Embryonic facial prominence (tissue), 1 donor: ENCODE data around the gene DRC7.

ENCODE experiments used
- DNase-seq: peaks from one replicate; pipeline ENCODE4 v3.0.0-alpha.2; 2016; ENCODE audit errors: extremely low spot score

The DRC7 gene, protein sequence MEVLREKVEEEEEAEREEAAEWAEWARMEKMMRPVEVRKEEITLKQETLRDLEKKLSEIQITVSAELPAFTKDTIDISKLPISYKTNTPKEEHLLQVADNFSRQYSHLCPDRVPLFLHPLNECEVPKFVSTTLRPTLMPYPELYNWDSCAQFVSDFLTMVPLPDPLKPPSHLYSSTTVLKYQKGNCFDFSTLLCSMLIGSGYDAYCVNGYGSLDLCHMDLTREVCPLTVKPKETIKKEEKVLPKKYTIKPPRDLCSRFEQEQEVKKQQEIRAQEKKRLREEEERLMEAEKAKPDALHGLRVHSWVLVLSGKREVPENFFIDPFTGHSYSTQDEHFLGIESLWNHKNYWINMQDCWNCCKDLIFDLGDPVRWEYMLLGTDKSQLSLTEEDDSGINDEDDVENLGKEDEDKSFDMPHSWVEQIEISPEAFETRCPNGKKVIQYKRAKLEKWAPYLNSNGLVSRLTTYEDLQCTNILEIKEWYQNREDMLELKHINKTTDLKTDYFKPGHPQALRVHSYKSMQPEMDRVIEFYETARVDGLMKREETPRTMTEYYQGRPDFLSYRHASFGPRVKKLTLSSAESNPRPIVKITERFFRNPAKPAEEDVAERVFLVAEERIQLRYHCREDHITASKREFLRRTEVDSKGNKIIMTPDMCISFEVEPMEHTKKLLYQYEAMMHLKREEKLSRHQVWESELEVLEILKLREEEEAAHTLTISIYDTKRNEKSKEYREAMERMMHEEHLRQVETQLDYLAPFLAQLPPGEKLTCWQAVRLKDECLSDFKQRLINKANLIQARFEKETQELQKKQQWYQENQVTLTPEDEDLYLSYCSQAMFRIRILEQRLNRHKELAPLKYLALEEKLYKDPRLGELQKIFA

DNA sequence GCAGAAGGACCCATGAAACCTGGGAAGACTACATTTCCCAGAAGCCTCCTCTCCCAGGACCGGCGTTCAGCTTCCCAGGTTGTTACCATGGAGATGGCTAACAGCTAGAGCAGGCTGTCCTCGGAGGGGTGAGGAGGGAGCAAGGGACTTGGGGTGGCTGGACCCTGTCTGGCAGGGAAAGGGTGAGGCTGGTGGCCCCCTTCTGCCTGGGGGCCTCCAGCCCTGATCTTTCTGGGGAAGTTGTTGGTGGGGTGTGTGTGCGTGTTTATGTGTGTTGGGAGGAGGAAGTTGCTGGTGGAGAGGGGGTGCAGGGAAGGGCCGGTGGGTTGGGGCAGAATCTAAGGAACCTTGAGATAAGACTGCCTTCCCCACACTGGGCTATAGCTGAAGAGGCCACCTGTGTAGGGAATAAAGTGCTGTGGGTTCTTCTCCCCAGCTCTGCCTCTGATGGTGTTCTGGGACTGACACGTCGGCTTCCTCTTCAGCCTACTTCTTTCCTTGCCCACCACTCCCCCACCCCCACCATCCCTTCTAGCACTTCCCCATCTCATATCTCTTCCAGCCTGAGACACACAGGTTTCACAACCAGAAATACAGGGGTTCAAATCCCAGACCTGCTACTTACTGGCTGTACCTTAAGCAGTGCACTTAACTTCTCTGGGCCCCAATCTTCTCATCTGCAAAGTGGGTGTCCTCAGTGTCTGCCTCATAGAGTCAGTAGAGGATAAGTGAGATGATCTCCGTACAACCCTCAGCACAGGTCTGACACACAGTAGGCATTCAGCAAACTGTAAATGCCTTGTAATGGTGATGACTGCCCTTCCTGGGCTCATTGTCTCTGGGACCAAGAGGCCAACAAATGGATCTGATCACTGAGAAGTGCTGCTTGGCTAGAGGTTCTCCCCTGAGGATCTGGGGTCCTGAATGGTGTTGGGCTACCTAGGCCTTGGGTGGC, at the start of gene DRC7:
Gene DRC7 (plus strand): TSS at position 82 of the 955 bp plus-strand sequence. CDS start 3,144 bp downstream, outside the sequence.
- DNase-seq, result peak; percentile 36

DNA sequence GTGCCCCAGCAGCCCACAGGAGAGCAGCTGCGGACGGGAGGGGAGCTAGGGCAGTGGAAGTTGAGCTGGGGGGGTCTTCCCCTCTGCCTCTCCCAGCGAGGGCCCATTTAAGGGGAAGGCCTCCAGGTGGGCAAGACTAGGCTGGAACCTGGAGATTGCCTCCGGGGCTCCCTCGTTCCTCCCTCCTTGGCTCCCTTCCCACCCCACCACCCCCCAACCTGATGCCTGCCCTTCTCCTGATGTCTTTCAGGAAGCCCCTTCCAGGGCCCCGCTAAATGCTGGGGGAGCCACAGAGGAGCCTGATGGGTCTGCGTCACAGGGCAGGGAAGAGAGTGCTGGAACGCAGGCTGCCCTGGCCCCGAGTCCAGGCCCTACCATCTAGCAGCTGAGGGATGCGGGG, 49.4 kb upstream of the DRC7 start:
- no peak for DNase-seq

DNA sequence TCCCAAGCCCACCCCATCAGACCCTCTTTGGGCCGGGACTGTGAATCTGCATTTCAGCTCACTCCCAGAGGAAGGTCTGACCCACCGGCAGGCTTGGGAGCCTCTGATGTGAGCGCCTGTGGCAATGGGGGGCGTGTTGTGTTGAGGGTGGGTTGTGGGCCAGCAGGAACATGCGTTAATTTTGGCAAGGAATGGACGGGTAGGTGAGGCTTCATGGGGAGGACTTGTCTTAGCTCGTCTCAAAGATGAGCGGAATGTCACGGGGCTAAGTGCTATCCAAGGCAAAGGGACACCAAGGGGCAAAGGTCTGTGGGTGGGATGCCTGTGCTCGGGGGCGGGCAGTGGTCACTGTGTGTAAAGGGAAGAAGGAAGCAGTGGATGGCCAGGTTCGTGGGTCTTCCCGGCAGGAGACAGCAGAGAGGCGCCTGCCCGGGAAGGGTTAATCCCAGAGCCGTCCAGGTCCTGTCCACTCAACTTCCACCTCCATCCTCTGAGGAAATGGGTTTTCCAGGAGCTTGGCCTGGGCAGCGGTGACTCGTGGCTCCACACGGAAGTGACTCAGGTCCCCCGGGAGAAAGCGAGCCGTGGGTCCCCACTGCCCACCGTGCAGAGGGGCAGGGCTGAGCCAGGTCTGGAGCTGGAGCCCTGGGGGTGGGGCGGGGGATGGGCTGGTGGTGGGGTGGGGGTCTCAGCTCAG, 48.8 kb upstream of the DRC7 start:
- DNase-seq, result no peak

DNA sequence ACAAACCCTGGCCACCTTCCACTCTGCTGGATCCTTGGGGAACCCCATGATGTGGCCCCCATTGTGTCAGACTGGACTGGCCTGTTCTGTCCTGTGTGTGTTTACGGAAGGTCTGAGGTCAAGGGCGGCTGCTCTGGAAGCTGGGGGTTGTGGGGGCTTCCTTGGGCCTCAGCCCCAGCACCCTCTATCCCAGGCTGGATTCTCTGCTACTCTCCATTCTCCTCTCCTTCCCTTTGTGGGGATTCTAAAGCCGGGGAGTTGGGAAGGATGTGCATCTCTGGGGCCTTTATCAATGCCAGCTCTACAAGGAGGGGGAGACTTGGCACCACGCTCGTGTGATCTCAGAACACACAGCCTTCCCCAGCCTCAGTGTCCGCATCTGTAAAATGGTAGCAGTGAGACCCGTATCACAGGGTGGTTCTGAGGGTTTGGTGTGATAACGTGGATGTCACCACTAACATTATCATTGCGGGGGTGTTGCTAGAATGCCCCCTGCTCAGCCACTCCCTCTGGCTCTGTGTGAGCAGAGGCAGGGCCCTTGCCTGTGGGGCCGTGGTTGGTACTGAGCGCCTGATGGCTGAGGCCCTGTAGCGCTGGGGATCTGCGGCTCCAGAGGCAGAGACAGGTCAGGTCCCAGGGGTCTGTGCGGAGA, 48.1 kb upstream of the DRC7 start:
- DNase-seq, result no peak

DNA sequence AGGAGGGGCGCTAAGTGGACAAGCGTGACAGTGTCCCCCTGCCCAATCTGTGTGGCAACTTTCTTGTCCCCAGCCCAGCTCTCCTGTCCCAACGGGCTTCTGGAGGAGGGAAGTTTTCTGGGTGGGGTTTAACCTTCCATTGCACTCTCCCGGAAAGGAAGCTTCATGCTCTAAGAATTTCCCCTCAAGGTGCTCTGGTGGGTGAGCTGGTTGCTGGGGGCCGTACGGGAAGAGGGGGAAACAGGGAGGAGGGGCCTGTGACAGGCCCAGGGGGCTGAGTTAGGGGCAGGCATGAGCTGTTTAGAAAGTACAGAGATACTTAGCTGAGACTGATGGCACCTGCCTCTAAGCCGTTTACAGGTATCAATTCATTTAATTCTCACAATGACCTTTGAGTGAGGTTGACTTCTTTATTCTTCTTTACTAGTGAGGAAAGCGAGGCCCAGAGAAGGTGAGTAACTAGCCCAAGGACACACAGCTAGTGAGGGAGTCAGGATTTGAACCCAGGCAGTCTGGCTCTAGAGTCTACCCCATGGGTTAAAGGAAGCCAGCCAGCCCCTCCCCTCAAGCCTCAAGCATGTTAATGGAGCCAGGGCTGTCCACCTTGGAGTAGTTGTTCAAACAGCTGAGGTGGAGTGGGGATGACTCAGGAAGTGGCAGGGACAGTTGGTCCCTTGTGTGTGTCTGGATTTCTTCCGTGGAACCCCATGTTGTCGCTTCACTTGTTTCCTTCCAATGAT, 47.3 kb upstream of the DRC7 start:
- DNase-seq, result no peak

DNA sequence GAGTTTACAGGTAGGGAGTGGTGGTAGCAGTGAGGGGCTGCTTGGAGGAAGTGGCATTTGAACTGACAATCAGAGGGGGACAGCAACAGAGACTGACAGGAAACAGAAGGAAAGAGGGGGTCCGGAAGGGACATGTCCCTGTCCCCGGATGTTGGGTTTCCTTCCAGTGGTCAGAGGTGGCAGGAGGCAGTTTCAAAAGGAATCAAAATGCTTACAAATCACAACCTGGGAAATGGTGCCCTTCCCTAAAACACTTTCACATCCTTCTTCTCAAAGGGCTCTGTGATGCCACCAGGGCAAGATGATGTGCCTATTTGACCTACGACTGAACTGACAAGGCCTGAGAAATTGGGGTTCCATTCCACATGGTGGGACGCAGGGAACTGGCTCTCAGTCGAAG, 46.5 kb upstream of the DRC7 start:
- DNase-seq, result no peak

DNA sequence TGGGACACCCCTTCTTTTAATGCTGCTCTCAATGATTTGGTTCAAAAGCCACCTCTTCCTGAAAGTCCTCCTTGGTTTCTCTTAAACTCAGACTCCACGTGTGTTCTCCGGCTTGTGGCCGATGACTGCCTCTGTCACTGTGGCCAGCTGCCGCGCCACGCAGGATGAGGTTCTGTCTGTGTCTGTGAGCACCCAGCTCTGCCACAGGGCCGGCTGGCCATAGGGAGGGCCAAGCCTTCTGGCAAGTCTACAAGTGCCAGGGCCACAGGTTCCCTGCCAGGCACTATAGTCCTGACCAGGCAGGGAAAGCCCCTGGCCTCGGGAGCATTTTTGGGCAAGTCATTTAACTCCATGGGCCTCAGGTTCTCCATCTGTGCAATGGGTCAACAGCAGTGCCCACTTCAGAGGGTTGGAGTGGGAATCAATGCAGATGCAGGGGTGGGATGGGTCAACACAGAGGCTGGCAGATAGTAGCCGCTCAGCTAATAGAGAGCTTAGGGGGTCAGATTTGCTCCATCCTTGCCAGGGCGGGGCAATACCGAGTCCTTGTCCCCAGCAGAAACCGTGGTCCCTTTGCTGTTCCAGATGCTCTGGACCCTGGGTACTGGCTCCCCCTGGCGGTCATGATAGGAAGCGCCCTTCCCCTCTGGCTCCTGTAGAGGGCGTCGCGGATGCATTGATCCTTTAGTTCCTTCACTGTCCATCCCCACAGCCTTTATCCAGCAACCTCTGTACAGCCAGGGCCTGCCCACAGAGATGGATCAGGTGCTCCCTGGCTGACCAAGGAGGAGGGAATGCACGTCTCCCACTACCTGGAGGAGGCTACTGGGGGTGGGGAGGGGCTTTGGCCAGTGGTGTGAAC, 45.8 kb upstream of the DRC7 start:
- no peak for DNase-seq

DNA sequence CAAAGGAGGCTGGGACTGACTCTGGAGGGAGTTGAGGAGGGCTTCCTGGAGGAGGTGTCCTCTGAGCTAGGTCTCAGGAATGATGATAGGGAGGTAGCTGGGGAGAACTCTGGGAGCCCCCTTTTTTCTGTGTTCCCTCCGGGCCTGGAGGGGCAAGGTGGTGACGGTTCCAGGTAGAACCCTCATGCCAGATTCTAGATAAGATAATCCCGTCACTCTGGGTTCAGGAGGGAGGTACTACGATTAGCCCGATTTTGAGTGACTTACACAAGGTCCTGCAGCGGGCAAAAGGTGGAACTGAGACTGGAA, 45.2 kb upstream of the DRC7 start:
- no peak for DNase-seq

DNA sequence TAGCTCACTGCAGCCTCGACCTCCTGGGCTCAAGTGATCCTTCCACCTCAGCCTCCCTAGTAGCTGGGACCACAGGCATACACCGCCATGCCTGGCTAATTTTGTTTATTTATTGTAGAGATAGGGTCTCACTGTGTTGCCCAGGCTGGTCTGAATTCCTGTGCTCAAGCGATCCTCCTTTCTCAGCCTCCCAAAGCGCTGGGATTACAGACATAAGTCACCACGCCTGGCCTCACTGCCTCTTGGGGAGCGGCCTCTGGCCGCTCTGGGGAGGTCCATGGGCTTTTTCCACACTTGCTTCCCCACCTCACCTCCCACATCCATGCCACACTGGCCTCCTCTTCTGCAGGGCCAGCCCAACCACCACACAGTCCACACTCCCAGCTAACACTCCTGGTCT, 44.8 kb upstream of the DRC7 start:
- DNase-seq, result no peak

DNA sequence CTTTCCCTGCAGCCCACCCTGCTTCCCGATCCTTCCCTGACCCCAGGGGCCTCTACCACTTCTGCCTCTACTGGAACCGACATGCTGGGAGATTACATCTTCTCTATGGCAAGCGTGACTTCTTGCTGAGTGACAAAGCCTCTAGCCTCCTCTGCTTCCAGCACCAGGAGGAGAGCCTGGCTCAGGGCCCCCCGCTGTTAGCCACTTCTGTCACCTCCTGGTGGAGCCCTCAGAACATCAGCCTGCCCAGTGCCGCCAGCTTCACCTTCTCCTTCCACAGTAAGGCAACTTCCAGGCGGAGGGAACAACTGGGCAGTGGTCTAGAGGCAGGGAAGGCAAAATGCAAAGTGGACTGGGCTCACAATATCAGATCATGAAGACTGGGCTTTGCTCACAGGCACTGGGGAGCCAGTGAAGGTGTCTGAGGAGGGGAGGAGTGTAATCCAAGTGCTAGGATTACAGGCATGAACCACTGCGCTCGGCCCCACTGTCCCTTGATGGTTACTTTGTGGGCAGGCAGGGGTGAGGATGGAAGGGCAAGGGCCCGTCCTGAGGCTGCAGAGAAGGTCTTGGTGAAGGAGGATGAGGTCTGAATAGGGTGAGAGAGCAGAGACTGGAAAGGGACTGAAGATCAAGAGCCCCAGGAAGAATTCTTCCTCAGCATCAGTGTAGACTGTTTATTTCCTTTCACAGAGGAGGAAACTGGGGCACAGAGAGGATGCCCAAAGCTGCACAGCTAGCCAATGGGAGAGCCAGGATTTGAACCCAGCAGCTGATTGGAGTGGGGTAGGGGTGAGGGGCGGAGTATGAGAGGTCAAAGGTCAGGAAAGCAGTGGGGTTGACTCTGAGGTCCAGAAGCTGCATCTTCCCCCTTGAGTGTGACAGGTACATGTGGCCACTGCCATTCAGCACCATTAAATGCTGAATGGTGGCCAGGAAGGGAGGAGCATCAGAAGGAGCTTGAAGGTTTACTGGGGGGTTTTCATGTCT, 43.0 kb upstream of the DRC7 start:
- DNase-seq, result no peak

DNA sequence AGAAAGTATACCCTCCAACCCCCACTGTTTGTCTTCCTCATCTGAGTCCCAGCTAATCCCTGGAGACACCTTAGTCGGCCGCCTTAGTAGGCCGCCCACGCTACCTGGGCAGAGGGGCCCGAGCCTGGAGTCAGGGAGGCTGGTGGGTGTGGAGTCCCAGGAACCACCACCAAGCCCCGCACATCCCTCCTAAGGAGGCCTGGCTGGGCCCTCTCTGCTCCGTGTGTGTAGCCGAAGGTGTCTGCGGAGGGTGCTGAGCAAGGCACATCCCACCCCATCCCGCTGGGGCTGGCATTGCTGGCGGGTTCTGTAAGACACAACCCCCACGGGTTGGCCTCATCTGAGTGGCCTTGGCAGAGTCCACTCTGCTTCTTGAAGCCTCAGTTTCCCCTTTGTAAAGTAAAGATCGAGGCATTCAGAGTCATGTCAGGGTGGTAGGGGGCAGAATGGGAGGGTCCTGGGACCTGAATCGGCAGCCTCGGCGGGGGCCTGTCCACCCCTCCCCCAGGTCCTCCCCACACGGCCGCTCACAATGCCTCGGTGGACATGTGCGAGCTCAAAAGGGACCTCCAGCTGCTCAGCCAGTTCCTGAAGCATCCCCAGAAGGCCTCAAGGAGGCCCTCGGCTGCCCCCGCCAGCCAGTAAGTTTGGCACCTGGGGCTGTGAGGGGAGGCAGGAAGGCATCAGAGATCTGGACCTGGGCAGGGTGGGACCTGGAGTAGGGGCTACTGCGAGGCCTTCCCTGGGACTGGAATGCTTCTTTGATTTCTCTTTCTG, 41.7 kb upstream of the DRC7 start:
- DNase-seq, result no peak

DNA sequence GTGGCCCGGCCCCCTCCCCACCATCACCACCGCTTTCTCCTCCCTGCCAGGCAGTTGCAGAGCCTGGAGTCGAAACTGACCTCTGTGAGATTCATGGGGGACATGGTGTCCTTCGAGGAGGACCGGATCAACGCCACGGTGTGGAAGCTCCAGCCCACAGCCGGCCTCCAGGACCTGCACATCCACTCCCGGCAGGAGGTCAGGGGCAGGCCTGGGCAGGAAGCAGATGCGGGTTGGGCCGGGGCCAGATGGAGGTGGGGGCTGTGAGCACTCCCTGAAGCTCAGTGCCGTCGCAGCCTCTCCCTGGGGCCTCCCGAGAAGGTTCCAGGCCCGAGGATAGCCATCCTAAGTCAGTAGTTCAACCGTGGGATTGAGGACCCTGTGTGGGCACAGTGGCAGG, 40.7 kb upstream of the DRC7 start:
- DNase-seq, result no peak

DNA sequence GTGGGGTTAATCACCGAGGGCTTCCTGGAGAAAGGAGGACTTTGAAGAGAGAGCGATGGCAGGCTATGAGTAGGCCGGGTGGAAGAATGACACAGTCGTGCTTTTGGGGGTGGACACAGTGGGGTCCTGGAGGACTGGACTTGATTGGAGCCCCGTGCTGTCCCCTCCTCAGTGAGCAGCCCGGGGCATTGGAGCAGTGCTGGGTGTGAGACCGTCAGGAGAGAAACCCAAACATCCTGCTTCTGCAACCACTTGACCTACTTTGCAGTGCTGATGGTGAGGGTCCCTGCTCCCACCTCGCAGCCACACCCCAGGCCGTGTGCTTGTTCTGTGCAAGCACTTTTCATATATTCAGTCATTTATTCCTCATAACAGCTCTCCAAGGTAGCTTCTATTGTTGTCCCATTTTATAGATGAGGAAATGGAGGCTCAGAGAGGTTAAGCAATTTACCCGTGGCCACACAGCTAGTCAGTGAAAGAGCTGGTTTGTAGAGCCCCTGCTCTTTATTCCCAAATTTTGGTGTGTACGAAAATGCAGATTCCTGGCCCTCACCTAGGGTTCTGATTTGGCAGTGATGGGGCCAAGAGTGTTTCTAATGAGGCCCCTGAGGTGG, 38.2 kb upstream of the DRC7 start:
- no peak for DNase-seq

DNA sequence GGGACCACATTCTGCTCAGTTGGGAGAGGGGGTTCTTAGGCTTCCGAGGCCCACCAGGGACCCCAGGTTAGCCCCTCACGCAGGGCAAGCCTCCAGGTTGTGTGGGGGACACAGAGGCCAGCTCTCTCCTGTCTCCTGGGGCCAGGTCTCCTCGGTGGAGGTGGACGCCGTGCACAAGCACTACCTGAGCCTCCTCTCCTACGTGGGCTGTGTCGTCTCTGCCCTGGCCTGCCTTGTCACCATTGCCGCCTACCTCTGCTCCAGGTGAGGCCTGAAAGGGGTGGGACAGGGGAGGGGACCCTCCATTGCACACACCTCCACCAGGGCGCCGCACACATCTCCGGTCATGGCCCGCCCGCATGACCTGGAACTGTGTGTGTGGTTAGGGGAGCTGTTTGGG, 37.4 kb upstream of the DRC7 start:
- no peak for DNase-seq

DNA sequence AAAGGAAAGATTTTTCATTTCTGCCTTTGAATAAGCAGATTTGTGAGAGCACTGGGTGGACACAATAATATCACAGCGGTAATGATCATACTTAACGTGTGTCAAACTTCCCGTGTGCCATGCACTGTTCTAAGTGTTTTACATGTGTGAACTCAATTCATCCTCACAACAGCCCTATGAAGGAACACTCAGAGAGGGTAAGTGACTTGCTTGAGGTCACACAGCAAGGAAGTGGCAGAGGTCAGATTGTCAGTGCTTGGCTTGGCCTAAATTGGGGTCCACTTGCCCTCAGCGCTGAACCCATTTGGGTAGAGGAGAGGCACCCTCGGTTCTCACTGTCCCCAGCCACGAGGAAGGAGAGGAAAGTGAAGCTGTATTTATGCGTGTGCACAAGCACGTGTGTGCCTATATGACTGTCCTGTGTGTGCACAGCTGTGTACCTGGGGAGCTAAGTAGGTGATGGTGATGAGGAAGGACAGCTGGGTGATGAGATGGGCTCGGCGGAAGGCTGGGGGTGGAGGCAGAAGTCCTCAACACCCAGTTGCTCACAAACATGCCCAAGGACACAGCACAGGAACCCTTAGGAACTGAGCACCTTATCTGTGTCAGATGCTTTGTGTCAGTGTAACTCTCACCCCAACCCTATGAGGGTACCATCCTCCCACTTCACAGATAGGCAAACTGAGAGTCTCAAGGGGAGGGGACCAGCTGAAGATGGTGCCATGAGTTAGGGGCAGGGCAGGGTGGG, 36.3 kb upstream of the DRC7 start:
- no peak for DNase-seq
